GM21367 (cell line): Measurements from ENCODE around the gene USE1.
"Not testable (repeated sequence)": the region's sequence is repeated elsewhere in the genome, so short reads cannot be mapped to it uniquely, and the experiment has no call there.

Experiments used
- ATAC-seq: cut with Tn5 transposase; IDR thresholded peaks from one replicate; pipeline ENCODE4 v1.9.1; 2021; ENCODE audit not compliant: unreplicated experiment

The USE1 gene

GRCh38 chr19:17215127-17215971 lies at the start of gene USE1:
Gene USE1 (plus strand): TSS chr19:17215357. CDS start chr19:17215406, 49 bp downstream.
- ATAC-seq = peak; percentile 58

- no peak for ATAC-seq
These were observed 49.4 kb upstream of the USE1 start for GRCh38 chr19:17165715-17166114.

GRCh38 chr19:17170538-17171297 lies 44.4 kb upstream of the USE1 start:
- no peak for ATAC-seq

- no peak for ATAC-seq
These were observed 43.3 kb upstream of the USE1 start for GRCh38 chr19:17171874-17172273.

GRCh38 chr19:17172624-17173345 lies 42.4 kb upstream of the USE1 start:
- no peak for ATAC-seq

GRCh38 chr19:17178291-17178690 lies 36.9 kb upstream of the USE1 start:
- no peak for ATAC-seq

GRCh38 chr19:17180997-17181702 lies 34.0 kb upstream of the USE1 start:
- ATAC-seq = no peak

- ATAC-seq = no peak
These were observed 31.8 kb upstream of the USE1 start for GRCh38 chr19:17183271-17183761.

- no peak for ATAC-seq
These were observed 31.3 kb upstream of the USE1 start for GRCh38 chr19:17183858-17184321.

- no peak for ATAC-seq
These were observed 30.8 kb upstream of the USE1 start for GRCh38 chr19:17184371-17184841.

- ATAC-seq = no peak
These were observed 29.6 kb upstream of the USE1 start for GRCh38 chr19:17185590-17185989.

GRCh38 chr19:17191736-17192135 lies 23.4 kb upstream of the USE1 start:
- not testable (repeated sequence) for ATAC-seq

GRCh38 chr19:17192751-17193150 lies 22.4 kb upstream of the USE1 start:
- ATAC-seq = no peak

GRCh38 chr19:17194608-17195007 lies 20.5 kb upstream of the USE1 start:
- no peak for ATAC-seq

GRCh38 chr19:17195106-17195505 lies 20.1 kb upstream of the USE1 start:
- ATAC-seq = no peak

- no peak for ATAC-seq
These were observed 18.5 kb upstream of the USE1 start for GRCh38 chr19:17196610-17197009.

- no peak for ATAC-seq
These were observed 17.5 kb upstream of the USE1 start for GRCh38 chr19:17197666-17198065.

GRCh38 chr19:17200408-17201079 lies 14.6 kb upstream of the USE1 start:
- no peak for ATAC-seq

- no peak for ATAC-seq
These were observed 12.9 kb upstream of the USE1 start for GRCh38 chr19:17202249-17202648.

GRCh38 chr19:17202713-17203112 lies 12.4 kb upstream of the USE1 start:
- ATAC-seq = no peak
